K562 treated with DMSO at 1 percent for 48 hours (cell line): Measurements from ENCODE around the gene HYAL1. TPM values are rescaled to one million over a fixed set of nuclear protein-coding genes. Genes with fewer than 3 reads are reported as not detected.

Source experiments
- total RNA-seq: library from RNA; unstranded; fragments of 300-600 nt; gene quantifications from 2 replicates; pipeline ENCODE4 v1.2.3, GENCODE V29; 2022; ENCODE audit warnings: low replicate concordance; ENCODE audit errors: extremely low read depth

The HYAL1 gene
- not detected in 2 replicates for total RNA-seq

GRCh38 chr3:50303013-50303815 is at the start of gene HYAL1:
HYAL1 (minus strand) TSS chr3:50303574; CDS start chr3:50302956, 618 bp downstream.

GRCh38 chr3:50350527-50351322 is 47.4 kb upstream of the HYAL1 start, which contains the start of the genes CYB561D2 and NPRL2:
CYB561D2 (plus strand) TSS chr3:50350862; CDS start chr3:50351434, 572 bp downstream.
NPRL2 (minus strand) TSS chr3:50350775; CDS start chr3:50350652, 123 bp downstream.

GRCh38 chr3:50345586-50346234 is 42.3 kb upstream of the HYAL1 start, which contains the start of gene ZMYND10:
ZMYND10 (minus strand) TSS chr3:50345732; CDS start chr3:50345579, 153 bp downstream.

GRCh38 chr3:50340448-50341329 is 37.3 kb upstream of the HYAL1 start, which contains the start of gene RASSF1:
RASSF1 (minus strand) TSS chr3:50340836; CDS start chr3:50340805, 31 bp downstream.

GRCh38 chr3:50327943-50328691 is 24.7 kb upstream of the HYAL1 start, which contains the start of gene TUSC2:
TUSC2 (minus strand) TSS chr3:50328223; CDS start chr3:50328099, 124 bp downstream.

GRCh38 chr3:50322386-50323091 is 19.2 kb upstream of the HYAL1 start, which contains the start of gene HYAL2:
HYAL2 (minus strand) TSS chr3:50322745; CDS start chr3:50320489, 2,256 bp downstream.

GRCh38 chr3:50298836-50299637 is 4.3 kb downstream of the HYAL1 start, which contains the start of the genes HYAL3 and NAA80:
HYAL3 (minus strand) TSS chr3:50299405; CDS start chr3:50295602, 3,803 bp downstream.
NAA80 (minus strand) TSS chr3:50299405; CDS start chr3:50297463, 1,942 bp downstream.

GRCh38 chr3:50292159-50293078 is 11.0 kb downstream of the HYAL1 start, which contains the start of gene IFRD2:
IFRD2 (minus strand) TSS chr3:50292429; CDS start chr3:50292274, 155 bp downstream.

GRCh38 chr3:50278880-50279224 is 24.5 kb downstream of the HYAL1 start, which contains the start of gene LSMEM2:
LSMEM2 (plus strand) TSS chr3:50279087; CDS start chr3:50279114, 27 bp downstream.

GRCh38 chr3:50268703-50269451 is 34.5 kb downstream of the HYAL1 start, which contains the start of gene SEMA3B:
SEMA3B (plus strand) TSS chr3:50269147; CDS start chr3:50269241, 94 bp downstream.

Other genes starting within 250 kb of the HYAL1 start
- gene RBM5, start 214.7 kb downstream of the HYAL1 start, total RNA-seq: not detected in 2 replicates
- not detected in 2 replicates for gene SEMA3F, start 148.2 kb downstream of the HYAL1 start, total RNA-seq
- gene GNAT1, start 112.0 kb downstream of the HYAL1 start, total RNA-seq: not detected in 2 replicates
- not detected in 2 replicates for gene SLC38A3, start 98.3 kb downstream of the HYAL1 start, total RNA-seq
- not detected in 2 replicates for gene GNAI2, start 67.4 kb downstream of the HYAL1 start, total RNA-seq
- gene SEMA3B, start 34.4 kb downstream of the HYAL1 start, total RNA-seq: not detected in 2 replicates
- gene LSMEM2, start 24.5 kb downstream of the HYAL1 start, total RNA-seq: not detected in 2 replicates
- gene IFRD2, start 11.1 kb downstream of the HYAL1 start, total RNA-seq: not detected in 2 replicates
- not detected in 2 replicates for gene HYAL3, start 4.2 kb downstream of the HYAL1 start, total RNA-seq
- gene NAA80, start 4.2 kb downstream of the HYAL1 start, total RNA-seq: not detected in 2 replicates
- not detected in 2 replicates for gene HYAL2, start 19.2 kb upstream of the HYAL1 start, total RNA-seq
- not detected in 2 replicates for gene TUSC2, start 24.6 kb upstream of the HYAL1 start, total RNA-seq
- not detected in 2 replicates for gene RASSF1, start 37.3 kb upstream of the HYAL1 start, total RNA-seq
- not detected in 2 replicates for gene ZMYND10, start 42.2 kb upstream of the HYAL1 start, total RNA-seq
- not detected in 2 replicates for gene NPRL2, start 47.2 kb upstream of the HYAL1 start, total RNA-seq
- gene CYB561D2, start 47.3 kb upstream of the HYAL1 start, total RNA-seq: not detected in 2 replicates
- not detected in 2 replicates for gene TMEM115, start 55.9 kb upstream of the HYAL1 start, total RNA-seq
- not detected in 2 replicates for gene CACNA2D2, start 200.1 kb upstream of the HYAL1 start, total RNA-seq